Measurements from ENCODE around the gene EYA3.

DNA sequence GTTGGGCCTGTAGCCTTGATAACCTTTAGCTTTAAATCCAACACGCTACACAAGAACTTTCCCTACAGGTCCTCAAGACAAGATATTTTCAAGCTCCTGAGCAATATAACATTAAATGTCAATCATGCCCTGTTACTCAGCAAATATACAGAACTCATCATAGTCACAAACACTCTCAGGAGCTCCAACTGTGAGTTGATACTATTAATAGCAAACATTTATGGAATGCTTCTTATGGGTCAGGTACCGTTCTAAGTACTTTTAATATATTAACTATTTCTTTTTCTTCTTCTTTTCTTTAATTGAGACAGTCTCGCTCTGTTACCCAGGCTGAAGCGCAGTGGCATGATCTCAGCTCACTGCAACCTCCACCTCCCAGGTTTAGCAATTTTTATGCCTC lies 10.1 kb downstream of the EYA3 start:
- TF ChIP-seq, protein P1, sequence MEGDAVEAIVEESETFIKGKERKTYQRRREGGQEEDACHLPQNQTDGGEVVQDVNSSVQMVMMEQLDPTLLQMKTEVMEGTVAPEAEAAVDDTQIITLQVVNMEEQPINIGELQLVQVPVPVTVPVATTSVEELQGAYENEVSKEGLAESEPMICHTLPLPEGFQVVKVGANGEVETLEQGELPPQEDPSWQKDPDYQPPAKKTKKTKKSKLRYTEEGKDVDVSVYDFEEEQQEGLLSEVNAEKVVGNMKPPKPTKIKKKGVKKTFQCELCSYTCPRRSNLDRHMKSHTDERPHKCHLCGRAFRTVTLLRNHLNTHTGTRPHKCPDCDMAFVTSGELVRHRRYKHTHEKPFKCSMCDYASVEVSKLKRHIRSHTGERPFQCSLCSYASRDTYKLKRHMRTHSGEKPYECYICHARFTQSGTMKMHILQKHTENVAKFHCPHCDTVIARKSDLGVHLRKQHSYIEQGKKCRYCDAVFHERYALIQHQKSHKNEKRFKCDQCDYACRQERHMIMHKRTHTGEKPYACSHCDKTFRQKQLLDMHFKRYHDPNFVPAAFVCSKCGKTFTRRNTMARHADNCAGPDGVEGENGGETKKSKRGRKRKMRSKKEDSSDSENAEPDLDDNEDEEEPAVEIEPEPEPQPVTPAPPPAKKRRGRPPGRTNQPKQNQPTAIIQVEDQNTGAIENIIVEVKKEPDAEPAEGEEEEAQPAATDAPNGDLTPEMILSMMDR (IDR thresholded peaks at IDR 0.05; ENCODE audit: low read depth, low read length, poor library complexity, severe bottlenecking): no peak
- TF ChIP-seq EZH2phosphoT487 (IDR thresholded peaks at IDR 0.05; ENCODE audit: borderline replicate concordance, low read length): no peak

Measured in DOHH2 (cell line).